ENCODE data around the gene PHTF2.
A peak's percentile ranks its signal among the peaks of the same experiment; 100 is the strongest.

The PHTF2 gene

DNA sequence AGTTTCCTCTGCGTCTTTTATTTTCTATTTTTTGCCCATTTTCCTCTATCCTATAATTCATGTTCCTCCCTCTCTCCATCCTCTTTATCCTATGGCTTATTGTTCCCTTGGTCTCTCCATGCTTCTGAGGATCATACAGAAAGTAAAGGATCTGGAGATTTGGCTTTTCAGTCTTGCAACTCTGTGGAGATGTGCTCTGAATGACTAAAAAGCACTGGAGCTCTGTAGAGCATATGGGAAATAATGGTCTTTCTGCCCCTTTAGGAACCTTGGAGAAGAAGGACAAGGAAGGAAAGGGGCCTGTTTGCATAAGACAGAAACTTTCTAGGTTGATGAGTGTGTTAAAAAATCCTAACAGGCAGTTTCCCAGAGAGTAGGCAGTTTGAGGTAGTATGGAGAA is 120.1 kb downstream of the PHTF2 start:
- Mint-ChIP-seq H3K9me3 (no peaks in the 10 kb centered on the region), H3K27ac (no peak overlapping the region), H3K4me3 (no peak overlapping the region), H3K27me3 (no peaks in the 10 kb centered on the region), H3K36me3 (peaks cover 18% of the 10 kb centered on the region), H3K4me1 (peaks cover 17% of the 10 kb centered on the region)
- DNase-seq (ENCODE audit: low spot score in 2 of 2), result no peak
- ATAC-seq (ENCODE audit: low read depth), result no peak

- Mint-ChIP-seq H3K27me3 (no peaks in the 10 kb centered on the region), H3K27ac (no peak overlapping the region), H3K4me1 (peaks cover 11% of the 10 kb centered on the region), H3K9me3 (no peaks in the 10 kb centered on the region), H3K36me3 (peaks cover 18% of the 10 kb centered on the region), H3K4me3 (no peak overlapping the region)
- no peak for ATAC-seq (ENCODE audit: low read depth)
- DNase-seq (ENCODE audit: low spot score in 2 of 2), result no peak
Observed at GRCh38 chr7:77923419-77923818, 124.8 kb downstream of the PHTF2 start.

DNA sequence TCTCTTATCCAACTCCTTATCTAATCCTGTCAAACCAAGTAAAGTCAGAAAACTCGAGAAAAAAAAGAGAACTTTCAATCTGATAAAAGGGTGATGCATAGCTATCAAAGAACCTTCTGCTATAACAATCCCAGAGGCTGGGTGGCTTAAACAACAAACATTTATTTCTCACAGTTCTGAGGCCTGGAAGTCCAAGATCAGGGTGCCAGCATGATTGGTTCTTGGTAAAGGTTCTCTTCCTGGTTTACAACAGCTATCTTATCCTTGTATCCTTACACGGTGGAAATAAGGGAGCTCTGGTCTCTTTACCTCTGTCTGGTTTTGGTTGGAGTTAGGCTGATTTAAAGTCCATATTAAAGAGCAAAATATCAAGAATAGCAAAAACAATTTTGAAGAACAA is 131.9 kb downstream of the PHTF2 start:
- Mint-ChIP-seq H3K27me3 (no peaks in the 10 kb centered on the region), H3K4me1 (peaks cover 14% of the 10 kb centered on the region), H3K4me3 (no peak overlapping the region), H3K9me3 (no peaks in the 10 kb centered on the region), H3K36me3 (peaks cover 20% of the 10 kb centered on the region), H3K27ac (peak overlapping the region; percentile 11)
- no peak for DNase-seq (ENCODE audit: low spot score in 2 of 2)
- ATAC-seq (ENCODE audit: low read depth), result no peak

- H3K9me3 Mint-ChIP-seq, result no peaks in the 10 kb centered on the region
- peak overlapping the region; percentile 69 for H3K27ac Mint-ChIP-seq
- peaks cover 16% of the 10 kb centered on the region for H3K4me1 Mint-ChIP-seq
- H3K4me3 Mint-ChIP-seq, result no peak overlapping the region
- ATAC-seq (ENCODE audit: low read depth), result no peak
- no peak for DNase-seq (ENCODE audit: low spot score in 2 of 2)
- H3K36me3 Mint-ChIP-seq, result peaks cover 20% of the 10 kb centered on the region
- H3K27me3 Mint-ChIP-seq, result no peaks in the 10 kb centered on the region
Observed at GRCh38 chr7:77931841-77932240, 133.3 kb downstream of the PHTF2 start.

DNA sequence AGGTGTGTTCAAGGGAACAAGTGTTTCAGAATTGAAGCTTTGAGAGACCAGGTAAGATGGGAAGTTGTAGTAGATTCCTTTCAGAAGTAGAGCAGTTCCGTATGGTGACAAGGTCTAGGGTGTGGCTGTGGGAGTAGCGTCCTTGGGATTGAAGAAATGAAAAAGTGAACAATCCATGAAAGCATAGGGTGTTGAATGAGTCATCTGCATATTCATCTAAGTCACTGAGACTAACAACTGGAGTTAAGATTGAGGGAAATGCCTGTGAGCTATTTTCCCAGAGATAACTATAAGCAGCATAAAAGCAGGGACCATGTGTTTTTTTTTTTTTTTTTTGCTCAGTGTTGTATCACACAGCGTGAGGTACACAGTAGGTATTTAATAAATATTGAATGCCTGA is 134.8 kb downstream of the PHTF2 start:
- DNase-seq (ENCODE audit: low spot score in 2 of 2), result no peak
- peak overlapping the region; percentile 71 for H3K27ac Mint-ChIP-seq
- H3K4me1 Mint-ChIP-seq, result peaks cover 12% of the 10 kb centered on the region
- H3K9me3 Mint-ChIP-seq, result no peaks in the 10 kb centered on the region
- no peak for ATAC-seq (ENCODE audit: low read depth)
- peaks cover 14% of the 10 kb centered on the region for H3K36me3 Mint-ChIP-seq
- H3K4me3 Mint-ChIP-seq, result no peak overlapping the region
- no peaks in the 10 kb centered on the region for H3K27me3 Mint-ChIP-seq

DNA sequence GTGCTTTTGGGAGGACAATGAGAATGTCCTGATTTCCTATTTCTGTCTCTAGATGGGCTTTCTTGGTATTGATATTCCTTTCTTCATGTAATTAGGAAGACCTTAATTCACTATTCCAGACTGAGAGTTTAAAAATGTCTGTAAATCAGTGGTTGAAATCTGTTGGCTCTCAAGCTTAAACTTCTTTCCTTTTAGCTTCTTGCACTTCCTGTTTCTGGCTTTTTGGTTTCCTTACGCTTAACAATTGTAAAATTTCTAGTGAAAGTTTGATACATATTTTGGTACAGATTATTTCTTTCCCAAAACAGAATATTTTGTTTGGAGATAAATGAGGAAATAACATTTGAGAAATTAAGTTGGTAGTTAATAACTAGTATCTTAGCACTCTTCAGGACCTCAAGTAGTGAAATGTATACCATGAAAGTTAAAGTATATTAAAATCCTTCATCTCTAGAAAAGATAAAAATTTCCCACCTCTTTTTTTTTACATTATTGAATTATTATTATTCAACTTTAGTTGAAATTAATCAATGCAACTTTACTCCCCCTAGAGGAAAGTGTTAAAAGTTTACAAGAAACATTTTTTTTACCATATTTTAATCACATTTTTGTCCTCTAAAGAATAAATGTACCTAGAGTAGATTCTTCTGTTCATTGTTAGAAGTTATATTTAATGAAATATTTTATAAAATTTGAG is 137.2 kb downstream of the PHTF2 start:
- H3K36me3 Mint-ChIP-seq, result peaks cover 8% of the 10 kb centered on the region
- H3K27ac Mint-ChIP-seq, result peak overlapping the region; percentile 53
- DNase-seq (ENCODE audit: low spot score in 2 of 2) (no peak), ATAC-seq (ENCODE audit: low read depth) (peak; percentile 48)
- H3K27me3 Mint-ChIP-seq, result no peaks in the 10 kb centered on the region
- H3K4me1 Mint-ChIP-seq, result peaks cover 12% of the 10 kb centered on the region
- H3K4me3 Mint-ChIP-seq, result no peak overlapping the region
- no peaks in the 10 kb centered on the region for H3K9me3 Mint-ChIP-seq

DNA sequence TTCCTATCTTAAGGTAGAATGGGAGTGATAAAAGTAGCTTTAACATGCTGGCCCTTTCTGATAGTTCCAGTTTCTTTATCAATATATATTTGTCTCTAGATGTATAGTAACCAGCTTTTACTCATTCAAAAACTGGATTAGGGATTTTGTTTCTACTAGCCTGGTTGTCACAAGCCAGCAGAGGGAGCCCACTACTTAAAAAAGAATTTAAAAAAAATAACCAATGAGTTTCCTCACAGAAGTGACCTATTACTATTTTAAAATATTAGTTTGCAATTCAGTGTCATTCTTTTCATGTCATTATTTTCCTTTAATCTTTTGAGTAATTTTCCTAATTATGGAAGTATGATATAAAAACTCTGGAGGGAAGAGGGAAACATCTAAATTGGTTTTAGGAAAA is 142.1 kb downstream of the PHTF2 start:
- Mint-ChIP-seq H3K4me3 (no peak overlapping the region), H3K27me3 (no peaks in the 10 kb centered on the region), H3K4me1 (peaks cover 7% of the 10 kb centered on the region), H3K36me3 (peaks cover 19% of the 10 kb centered on the region), H3K9me3 (no peaks in the 10 kb centered on the region), H3K27ac (no peak overlapping the region)
- ATAC-seq (ENCODE audit: low read depth), result no peak
- DNase-seq (ENCODE audit: low spot score in 2 of 2), result no peak

DNA sequence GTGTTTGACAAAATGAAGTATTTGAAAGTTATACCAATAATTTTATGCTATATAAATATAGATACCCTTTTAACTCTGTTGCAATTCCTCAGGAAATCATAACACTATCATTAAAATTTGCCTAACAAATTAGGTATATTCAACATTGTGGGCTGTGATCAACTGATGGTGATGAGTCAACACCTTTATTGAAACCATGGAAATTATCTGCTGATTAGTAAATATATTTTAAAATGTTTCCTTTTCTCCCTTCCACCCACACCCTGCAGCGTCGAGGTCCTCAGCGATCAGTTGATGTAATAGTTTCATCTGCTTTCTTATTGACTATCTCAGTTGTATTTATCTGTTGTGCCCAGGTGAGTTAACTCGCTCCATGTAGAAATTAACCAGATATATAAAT is 143.9 kb downstream of the PHTF2 start:
- ATAC-seq (ENCODE audit: low read depth), result no peak
- DNase-seq (ENCODE audit: low spot score in 2 of 2), result no peak
- Mint-ChIP-seq H3K9me3 (no peaks in the 10 kb centered on the region), H3K36me3 (peaks cover 19% of the 10 kb centered on the region), H3K27me3 (no peaks in the 10 kb centered on the region), H3K4me3 (no peak overlapping the region), H3K4me1 (peaks cover 6% of the 10 kb centered on the region), H3K27ac (no peak overlapping the region)

GRCh38 chr7:77944183-77945182 is 145.9 kb downstream of the PHTF2 start:
- Mint-ChIP-seq H3K27me3 (no peaks in the 10 kb centered on the region), H3K4me3 (no peak overlapping the region), H3K27ac (peak overlapping the region; percentile 25), H3K4me1 (peaks cover 6% of the 10 kb centered on the region), H3K36me3 (peaks cover 18% of the 10 kb centered on the region), H3K9me3 (no peaks in the 10 kb centered on the region)
- ATAC-seq (ENCODE audit: low read depth) (no peak), DNase-seq (ENCODE audit: low spot score in 2 of 2) (no peak)

- H3K27ac Mint-ChIP-seq, result no peak overlapping the region
- H3K36me3 Mint-ChIP-seq, result peaks cover 3% of the 10 kb centered on the region
- H3K9me3 Mint-ChIP-seq, result no peaks in the 10 kb centered on the region
- DNase-seq (ENCODE audit: low spot score in 2 of 2) (no peak), ATAC-seq (ENCODE audit: low read depth) (no peak)
- peaks cover 2% of the 10 kb centered on the region for H3K4me1 Mint-ChIP-seq
- H3K4me3 Mint-ChIP-seq, result no peak overlapping the region
- no peaks in the 10 kb centered on the region for H3K27me3 Mint-ChIP-seq
Observed at GRCh38 chr7:77950548-77950947, 152.0 kb downstream of the PHTF2 start.

DNA sequence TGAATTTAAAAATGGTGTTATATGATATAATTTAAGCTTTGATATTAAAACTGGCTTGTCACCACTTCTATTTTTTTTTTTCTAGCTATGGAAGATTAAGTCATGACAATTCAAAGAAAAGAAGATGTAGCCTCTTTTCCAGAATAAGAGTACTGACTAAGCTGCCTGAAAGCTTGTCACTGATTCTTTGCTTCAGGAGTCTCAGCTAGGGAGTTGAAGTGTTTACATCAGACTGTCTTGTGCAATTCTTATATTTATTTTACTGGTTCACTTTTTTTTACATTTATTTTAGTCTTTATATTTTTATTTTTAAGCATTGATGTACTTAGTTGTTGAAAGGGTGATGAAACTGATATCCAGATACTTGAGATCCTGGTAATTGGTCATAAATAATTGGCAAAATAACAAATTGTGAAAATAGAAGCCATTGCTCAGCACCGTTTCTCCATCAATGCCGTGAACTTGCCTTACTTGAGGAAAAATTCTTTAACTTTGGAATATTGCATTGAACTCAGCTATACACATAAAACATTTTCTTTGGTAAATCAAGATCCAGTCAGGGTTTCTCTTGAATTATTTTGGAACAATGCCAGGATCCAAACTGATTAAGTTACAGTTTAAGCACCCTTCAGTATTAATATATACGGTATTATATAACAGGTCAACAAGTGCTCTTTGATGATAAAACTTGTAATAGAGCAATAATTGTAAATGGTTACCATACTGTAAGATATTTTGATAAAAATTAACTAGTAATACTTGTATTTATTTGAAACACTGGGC is 156.4 kb downstream of the PHTF2 start:
- ATAC-seq (ENCODE audit: low read depth) (no peak), DNase-seq (ENCODE audit: low spot score in 2 of 2) (no peak)
- Mint-ChIP-seq H3K27ac (no peak overlapping the region), H3K4me3 (no peak overlapping the region), H3K4me1 (peaks cover 2% of the 10 kb centered on the region), H3K36me3 (peaks cover 8% of the 10 kb centered on the region), H3K27me3 (no peaks in the 10 kb centered on the region), H3K9me3 (no peaks in the 10 kb centered on the region)

DNA sequence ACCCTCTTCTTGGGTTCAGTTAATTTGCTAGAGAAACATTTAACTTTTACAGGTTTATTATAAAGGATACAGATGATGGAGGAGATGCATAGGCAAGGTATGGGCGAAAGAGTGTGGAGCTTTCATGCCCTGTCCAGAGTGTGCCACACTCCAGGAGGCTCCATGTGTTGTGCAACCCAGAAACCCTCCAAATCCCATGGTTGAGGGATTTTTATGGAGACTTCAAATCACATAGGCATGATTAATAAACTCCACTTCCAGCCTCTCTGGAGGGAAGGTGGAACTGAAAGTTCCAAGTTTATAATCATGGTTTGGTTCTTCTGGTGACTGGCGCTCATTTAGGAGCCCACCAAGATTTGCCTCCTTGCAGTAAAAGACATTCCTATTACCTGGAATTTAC is 159.9 kb downstream of the PHTF2 start:
- no peak overlapping the region for H3K4me3 Mint-ChIP-seq
- H3K9me3 Mint-ChIP-seq, result no peaks in the 10 kb centered on the region
- no peak overlapping the region for H3K27ac Mint-ChIP-seq
- ATAC-seq (ENCODE audit: low read depth) (no peak), DNase-seq (ENCODE audit: low spot score in 2 of 2) (no peak)
- no peaks in the 10 kb centered on the region for H3K27me3 Mint-ChIP-seq
- H3K4me1 Mint-ChIP-seq, result no peaks in the 10 kb centered on the region
- H3K36me3 Mint-ChIP-seq, result peaks cover 10% of the 10 kb centered on the region

GRCh38 chr7:77959080-77959479 is 160.5 kb downstream of the PHTF2 start:
- ATAC-seq (ENCODE audit: low read depth), result no peak
- H3K36me3 Mint-ChIP-seq, result peaks cover 10% of the 10 kb centered on the region
- H3K27ac Mint-ChIP-seq, result no peak overlapping the region
- no peaks in the 10 kb centered on the region for H3K9me3 Mint-ChIP-seq
- no peak overlapping the region for H3K4me3 Mint-ChIP-seq
- no peak for DNase-seq (ENCODE audit: low spot score in 2 of 2)
- H3K4me1 Mint-ChIP-seq, result no peaks in the 10 kb centered on the region
- no peaks in the 10 kb centered on the region for H3K27me3 Mint-ChIP-seq

DNA sequence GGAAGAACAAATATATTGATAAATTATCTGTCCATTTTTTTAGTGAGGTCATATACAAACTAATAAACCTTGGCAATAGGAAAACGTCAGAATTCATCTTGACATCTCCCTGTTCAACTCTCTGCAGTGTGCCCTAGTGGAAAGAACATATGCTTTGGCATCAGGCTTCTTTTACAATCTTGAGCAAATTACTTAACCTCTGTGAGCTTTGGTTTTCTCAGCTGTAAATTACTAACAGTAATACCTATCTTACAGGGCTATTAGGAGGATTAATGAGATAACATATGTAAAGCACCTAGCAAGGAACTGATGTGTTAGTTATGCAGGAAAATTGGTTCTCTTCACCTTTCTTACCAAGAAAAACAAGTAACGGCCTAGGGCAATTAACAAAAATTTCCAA is 161.8 kb downstream of the PHTF2 start:
- H3K9me3 Mint-ChIP-seq, result no peaks in the 10 kb centered on the region
- ATAC-seq (ENCODE audit: low read depth) (no peak), DNase-seq (ENCODE audit: low spot score in 2 of 2) (no peak)
- H3K36me3 Mint-ChIP-seq, result peaks cover 10% of the 10 kb centered on the region
- no peak overlapping the region for H3K4me3 Mint-ChIP-seq
- peaks cover 2% of the 10 kb centered on the region for H3K4me1 Mint-ChIP-seq
- H3K27ac Mint-ChIP-seq, result no peak overlapping the region
- H3K27me3 Mint-ChIP-seq, result no peaks in the 10 kb centered on the region

Measured in memory B cell (primary cell).